ENCODE data around the gene LGALS3.

DNA sequence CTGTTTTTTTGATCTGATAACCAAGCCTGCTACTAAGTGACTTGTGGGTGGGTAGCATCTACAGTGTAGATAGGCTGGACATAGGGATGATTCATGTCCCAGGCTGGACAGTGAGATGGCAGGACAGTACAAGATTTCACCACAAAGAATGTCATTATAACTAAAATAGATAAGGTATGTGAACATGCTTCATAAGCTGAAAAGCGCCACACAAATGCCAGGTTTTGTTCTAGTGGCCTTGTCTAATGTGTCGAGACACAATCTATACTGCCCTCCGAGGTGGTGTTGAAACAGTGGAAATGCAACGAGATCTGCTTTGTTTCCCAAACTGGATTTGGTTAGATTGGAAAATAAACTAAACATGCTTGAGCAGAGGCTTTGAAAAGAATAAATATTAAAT lies 4.4 kb downstream of the LGALS3 start:
- TF ChIP-seq, protein P1, sequence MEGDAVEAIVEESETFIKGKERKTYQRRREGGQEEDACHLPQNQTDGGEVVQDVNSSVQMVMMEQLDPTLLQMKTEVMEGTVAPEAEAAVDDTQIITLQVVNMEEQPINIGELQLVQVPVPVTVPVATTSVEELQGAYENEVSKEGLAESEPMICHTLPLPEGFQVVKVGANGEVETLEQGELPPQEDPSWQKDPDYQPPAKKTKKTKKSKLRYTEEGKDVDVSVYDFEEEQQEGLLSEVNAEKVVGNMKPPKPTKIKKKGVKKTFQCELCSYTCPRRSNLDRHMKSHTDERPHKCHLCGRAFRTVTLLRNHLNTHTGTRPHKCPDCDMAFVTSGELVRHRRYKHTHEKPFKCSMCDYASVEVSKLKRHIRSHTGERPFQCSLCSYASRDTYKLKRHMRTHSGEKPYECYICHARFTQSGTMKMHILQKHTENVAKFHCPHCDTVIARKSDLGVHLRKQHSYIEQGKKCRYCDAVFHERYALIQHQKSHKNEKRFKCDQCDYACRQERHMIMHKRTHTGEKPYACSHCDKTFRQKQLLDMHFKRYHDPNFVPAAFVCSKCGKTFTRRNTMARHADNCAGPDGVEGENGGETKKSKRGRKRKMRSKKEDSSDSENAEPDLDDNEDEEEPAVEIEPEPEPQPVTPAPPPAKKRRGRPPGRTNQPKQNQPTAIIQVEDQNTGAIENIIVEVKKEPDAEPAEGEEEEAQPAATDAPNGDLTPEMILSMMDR (IDR thresholded peaks at IDR 0.05) = peak in 2 of 3 donors; percentile 37 to 40
- no peak for TF ChIP-seq POLR2A (IDR thresholded peaks at IDR 0.05)
